Measurements from ENCODE around the gene PITPNM1.
A peak's percentile ranks its signal among the peaks of the same experiment; 100 is the strongest.

The PITPNM1 gene

GRCh38 chr11:67463680-67464410 is 41.3 kb downstream of the PITPNM1 start:
- H3K4me3 ChIP-seq (IDR thresholded peaks at IDR 0.05; ENCODE audit: insufficient read depth, low read depth, low read length) = no peak overlapping the region

DNA sequence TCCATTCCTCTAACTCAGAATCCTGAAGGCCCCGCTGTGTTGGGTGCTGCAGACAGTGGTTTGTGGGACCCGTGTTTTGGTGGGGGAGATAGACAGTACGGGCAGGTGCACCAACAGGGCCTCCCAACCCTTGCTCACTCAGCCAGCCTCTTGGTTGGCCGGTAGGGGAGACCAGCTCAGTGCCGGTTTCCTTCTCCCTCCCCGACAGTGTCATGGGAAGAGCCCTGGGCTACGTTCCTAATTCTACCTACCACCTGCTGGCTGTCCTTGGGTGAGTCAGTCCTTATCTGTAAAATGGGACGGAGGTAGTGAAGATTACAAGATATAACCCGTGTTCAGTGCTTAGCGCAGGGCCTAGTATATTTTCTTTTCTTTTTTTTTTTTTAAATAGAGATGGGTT is 42.0 kb downstream of the PITPNM1 start:
- Histone ChIP-seq H3K4me2 (no peak overlapping the region), H3K9ac (no peak overlapping the region), H3K27ac (no peak overlapping the region), H3K79me2 (ENCODE audit: insufficient read depth, low read depth) (no peaks in the 10 kb centered on the region), H3K27me3 (ENCODE audit: insufficient read depth, low read depth) (no peaks in the 10 kb centered on the region; the same call in 1 of the 2 replicates), H3K4me3 (IDR thresholded peaks at IDR 0.05; ENCODE audit: insufficient read depth, low read depth, low read length) (no peak overlapping the region), H2AFZ (ENCODE audit: low read depth) (no peak overlapping the region), H3K36me3 (ENCODE audit: insufficient read depth) (no peaks in the 10 kb centered on the region), H4K20me1 (ENCODE audit: insufficient read depth) (no peaks in the 10 kb centered on the region), H3K4me1 (ENCODE audit: low read depth, poor library complexity, severe bottlenecking) (peaks cover 15% of the 10 kb centered on the region)
- no peak for TF ChIP-seq CTCF (conservative IDR thresholded peaks at IDR 0.05; ENCODE audit: low read depth, low read length)

More at GRCh38 chr11:67463680-67464410, 41.3 kb downstream of the PITPNM1 start:
- no peaks in the 10 kb centered on the region for H3K79me2 ChIP-seq (ENCODE audit: insufficient read depth, low read depth)
- H3K4me2 ChIP-seq = peak overlapping the region; percentile 38; the same call in 1 of the 2 replicates
- H3K27me3 ChIP-seq (ENCODE audit: insufficient read depth, low read depth) = no peaks in the 10 kb centered on the region; the same call in 1 of the 2 replicates
- peak overlapping the region; percentile 71 for H2AFZ ChIP-seq (ENCODE audit: low read depth)
- H3K4me1 ChIP-seq (ENCODE audit: low read depth, poor library complexity, severe bottlenecking) = peaks cover 15% of the 10 kb centered on the region
- TF ChIP-seq CTCF (conservative IDR thresholded peaks at IDR 0.05; ENCODE audit: low read depth, low read length) = no peak
- H3K27ac ChIP-seq = no peak overlapping the region
- no peaks in the 10 kb centered on the region for H3K36me3 ChIP-seq (ENCODE audit: insufficient read depth)
- no peak overlapping the region; the same call in 1 of the 2 replicates for H3K9ac ChIP-seq
- H4K20me1 ChIP-seq (ENCODE audit: insufficient read depth) = no peaks in the 10 kb centered on the region

DNA sequence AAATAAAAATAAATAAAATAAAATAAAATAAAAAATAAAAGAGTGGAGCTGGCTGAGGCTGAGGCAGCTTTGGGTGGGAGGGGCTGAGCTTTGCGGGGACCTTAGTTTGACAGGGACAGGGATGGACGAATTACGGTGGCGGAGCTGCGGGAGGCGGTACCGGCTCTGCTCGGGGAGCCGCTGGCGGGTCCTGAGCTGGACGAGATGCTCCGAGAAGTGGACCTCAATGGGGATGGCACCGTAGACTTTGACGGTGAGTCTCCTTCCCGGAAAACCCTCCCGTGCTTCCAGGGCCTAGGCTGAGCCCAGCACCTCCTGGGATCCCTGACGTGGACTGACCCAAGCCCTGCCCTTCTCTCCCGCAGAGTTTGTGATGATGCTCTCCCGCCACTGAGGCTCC is 46.9 kb downstream of the PITPNM1 start:
- Histone ChIP-seq H3K27me3 (ENCODE audit: insufficient read depth, low read depth) (no peaks in the 10 kb centered on the region; the same call in 1 of the 2 replicates), H3K79me2 (ENCODE audit: insufficient read depth, low read depth) (no peaks in the 10 kb centered on the region), H2AFZ (ENCODE audit: low read depth) (no peak overlapping the region), H3K27ac (no peak overlapping the region), H3K36me3 (ENCODE audit: insufficient read depth) (no peaks in the 10 kb centered on the region), H3K4me2 (no peak overlapping the region), H3K4me3 (IDR thresholded peaks at IDR 0.05; ENCODE audit: insufficient read depth, low read depth, low read length) (no peak overlapping the region), H3K4me1 (ENCODE audit: low read depth, poor library complexity, severe bottlenecking) (no peaks in the 10 kb centered on the region), H4K20me1 (ENCODE audit: insufficient read depth) (no peaks in the 10 kb centered on the region), H3K9ac (no peak overlapping the region)
- no peak for TF ChIP-seq CTCF (conservative IDR thresholded peaks at IDR 0.05; ENCODE audit: low read depth, low read length)

- no peaks in the 10 kb centered on the region for H4K20me1 ChIP-seq (ENCODE audit: insufficient read depth)
- H3K27ac ChIP-seq = no peak overlapping the region
- no peak overlapping the region for H3K4me2 ChIP-seq
- no peaks in the 10 kb centered on the region for H3K36me3 ChIP-seq (ENCODE audit: insufficient read depth)
- H3K79me2 ChIP-seq (ENCODE audit: insufficient read depth, low read depth) = no peaks in the 10 kb centered on the region
- no peak overlapping the region for H3K4me3 ChIP-seq (IDR thresholded peaks at IDR 0.05; ENCODE audit: insufficient read depth, low read depth, low read length)
- no peaks in the 10 kb centered on the region for H3K4me1 ChIP-seq (ENCODE audit: low read depth, poor library complexity, severe bottlenecking)
- TF ChIP-seq CTCF (conservative IDR thresholded peaks at IDR 0.05; ENCODE audit: low read depth, low read length) = no peak
- H3K27me3 ChIP-seq (ENCODE audit: insufficient read depth, low read depth) = no peaks in the 10 kb centered on the region; the same call in 1 of the 2 replicates
- no peak overlapping the region for H3K9ac ChIP-seq
- H2AFZ ChIP-seq (ENCODE audit: low read depth) = no peak overlapping the region
Measured at GRCh38 chr11:67457453-67457852, 47.7 kb downstream of the PITPNM1 start.

All from KMS-11 (cell line).